ENCODE data around the gene NTM. TPM values are rescaled to one million over a fixed set of nuclear protein-coding genes. Genes with fewer than 3 reads are reported as not detected.

The NTM gene
- total RNA-seq, 1 donor from 2014 or later = 11.2 TPM

DNA sequence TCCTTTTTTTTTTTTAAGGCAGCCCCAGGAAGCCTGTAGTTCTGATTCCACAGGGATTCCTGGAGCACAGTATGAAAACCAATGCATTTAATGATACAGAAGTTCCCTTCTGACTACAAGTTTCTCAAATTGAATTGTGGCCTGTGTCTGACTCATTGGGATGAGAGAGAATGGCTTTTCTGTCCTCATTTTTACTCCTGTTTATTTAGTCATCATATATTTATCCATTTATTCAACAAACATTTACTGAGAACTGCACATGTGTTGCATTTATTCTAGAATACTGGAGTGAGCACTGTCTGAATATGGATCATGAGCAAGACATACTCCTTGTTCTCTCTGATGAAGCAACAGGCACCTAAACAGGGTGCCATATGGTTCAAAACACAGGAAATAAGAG lies 231.2 kb downstream of the NTM start:
- no peak for DNase-seq (ENCODE audit: low spot score)

DNA sequence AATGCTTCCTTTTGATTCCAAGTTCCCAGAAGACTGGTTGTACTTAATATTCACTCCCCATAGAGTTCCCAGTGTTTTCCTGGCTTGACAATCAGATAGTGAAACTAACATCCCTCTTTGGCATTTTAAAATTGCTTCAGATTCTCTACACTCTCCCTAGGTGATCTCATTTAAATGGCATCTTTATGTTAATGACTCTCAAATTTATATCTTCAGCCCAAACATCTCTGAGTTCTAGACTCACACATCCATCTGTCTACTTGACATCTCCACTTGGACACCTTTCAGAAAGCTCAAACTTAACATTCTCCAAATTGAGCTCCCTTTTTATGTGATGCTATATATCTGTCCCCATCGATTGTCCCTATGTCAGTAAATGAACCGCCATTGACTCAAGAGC lies 232.0 kb downstream of the NTM start:
- no peak for DNase-seq (ENCODE audit: low spot score)

DNA sequence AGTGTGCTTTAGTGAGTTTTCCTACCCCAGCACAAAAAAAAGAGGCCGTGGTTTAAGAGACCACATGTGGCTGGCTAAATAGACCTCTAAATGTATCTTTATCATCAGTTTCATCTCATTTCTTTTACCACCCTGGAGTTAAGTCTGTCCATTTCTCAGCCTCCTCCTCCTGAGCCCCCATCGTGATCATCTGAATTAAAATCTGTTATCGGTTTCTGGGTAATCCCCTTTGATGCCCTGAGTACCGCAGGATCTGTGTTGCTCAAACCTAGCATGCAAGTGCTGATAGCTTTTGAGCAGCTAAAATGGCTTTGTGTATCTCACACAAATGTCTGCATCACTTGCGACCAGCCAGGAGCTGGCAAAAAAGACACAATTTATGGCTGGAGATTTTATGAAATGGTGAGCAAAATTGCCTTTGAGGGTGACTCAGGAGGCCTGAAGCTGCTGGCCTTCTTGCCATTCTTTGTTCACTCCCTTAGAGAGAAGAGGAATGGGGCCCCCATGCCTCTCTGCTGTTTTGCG lies 236.5 kb downstream of the NTM start:
- no peak for DNase-seq (ENCODE audit: low spot score)

DNA sequence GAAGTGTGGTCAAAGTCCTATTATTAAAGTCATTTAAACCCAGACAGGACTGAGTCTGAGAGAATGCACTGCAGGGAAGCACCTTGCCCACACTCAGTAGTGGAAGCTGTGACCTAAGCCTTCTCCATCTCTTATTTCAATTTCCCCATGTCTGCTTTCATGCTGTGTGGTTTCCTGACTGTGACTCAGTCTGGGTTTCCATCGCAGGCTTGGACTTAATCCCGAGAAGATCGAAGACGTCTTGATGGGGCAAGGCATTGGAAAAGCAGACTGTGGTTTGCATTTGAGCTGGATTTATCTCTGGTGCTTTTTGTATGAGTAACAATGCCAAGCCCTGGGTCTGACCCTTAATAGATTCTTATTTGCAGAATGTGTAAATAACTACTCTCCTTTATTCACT lies 238.9 kb downstream of the NTM start:
- no peak for DNase-seq (ENCODE audit: low spot score)

DNA sequence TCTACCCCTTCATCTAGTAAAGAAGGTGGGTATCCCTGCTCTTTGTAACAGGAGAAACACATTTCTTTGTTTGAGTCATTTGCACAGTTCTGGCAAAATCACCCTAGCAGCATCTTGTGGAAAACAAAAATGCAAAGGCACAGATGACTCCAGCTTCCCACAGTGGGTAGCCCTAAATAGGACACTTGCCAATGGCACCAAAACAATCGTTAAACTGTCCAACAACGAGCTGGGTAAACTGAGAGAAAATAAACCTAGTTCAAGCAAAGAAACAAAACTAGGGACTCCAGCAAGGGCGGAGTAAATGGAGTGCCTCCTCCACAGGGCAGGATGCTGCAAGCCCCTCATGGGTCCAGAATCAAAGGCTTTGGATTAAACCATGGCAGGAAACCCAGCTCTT lies 239.5 kb downstream of the NTM start:
- no peak for DNase-seq (ENCODE audit: low spot score)

DNA sequence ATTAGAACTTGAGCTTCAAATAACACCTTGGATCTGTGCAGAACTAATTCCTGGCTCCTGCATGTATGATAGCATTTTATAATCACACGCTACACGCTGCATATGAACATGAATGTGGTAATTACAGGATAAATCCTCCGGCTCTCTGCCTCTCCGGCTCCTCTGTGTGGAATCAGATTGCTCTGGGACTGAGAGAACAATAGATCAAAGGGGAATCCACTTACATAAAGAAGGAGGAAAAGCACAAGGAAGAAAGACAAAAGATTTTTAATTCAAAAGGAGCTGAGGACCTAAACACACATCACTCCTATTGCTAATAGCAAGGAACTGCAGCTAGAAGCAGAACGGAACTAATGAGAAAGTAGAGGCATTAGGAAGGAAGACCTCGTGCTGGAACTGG lies 240.9 kb downstream of the NTM start:
- DNase-seq (ENCODE audit: low spot score) = no peak

DNA sequence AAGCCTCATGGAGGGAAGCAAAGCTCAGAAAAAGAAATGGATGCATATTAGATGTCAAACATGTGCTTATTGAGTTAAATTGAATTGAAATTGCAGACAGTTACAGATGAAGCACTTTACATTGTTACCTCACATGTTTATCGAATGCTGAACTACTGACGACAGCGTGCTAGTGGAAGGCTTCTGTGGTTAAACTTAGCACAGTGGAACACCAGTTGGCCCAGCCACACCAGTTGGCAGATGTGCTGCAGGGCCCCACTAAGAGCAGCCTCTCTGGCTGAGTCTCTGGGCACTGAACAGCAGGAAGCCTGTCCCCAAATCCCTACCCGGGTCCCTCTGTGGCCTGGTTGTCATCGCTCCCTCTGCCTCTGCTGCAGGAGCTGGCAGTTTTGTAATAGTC lies 242.1 kb downstream of the NTM start:
- no peak for DNase-seq (ENCODE audit: low spot score)

DNA sequence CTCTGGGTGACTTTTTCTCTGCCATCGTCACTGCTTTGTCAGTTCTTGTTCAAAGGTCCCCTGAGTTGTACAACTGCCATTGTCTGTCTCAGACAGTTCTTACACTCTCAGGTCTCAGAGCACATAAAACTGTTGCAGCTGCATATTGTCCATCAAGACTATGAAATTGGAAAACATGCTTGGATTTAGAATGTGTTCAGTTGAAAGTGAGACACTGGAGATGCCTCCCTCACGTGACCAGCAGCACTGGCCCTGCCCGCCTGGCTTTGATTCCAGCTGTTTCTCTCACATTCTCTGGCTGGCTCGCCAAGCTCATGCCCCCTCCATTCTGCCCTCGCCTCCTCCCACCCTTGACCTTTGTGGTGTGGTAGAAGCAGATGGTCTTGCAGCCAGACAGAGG lies 244.2 kb downstream of the NTM start:
- no peak for DNase-seq (ENCODE audit: low spot score)

DNA sequence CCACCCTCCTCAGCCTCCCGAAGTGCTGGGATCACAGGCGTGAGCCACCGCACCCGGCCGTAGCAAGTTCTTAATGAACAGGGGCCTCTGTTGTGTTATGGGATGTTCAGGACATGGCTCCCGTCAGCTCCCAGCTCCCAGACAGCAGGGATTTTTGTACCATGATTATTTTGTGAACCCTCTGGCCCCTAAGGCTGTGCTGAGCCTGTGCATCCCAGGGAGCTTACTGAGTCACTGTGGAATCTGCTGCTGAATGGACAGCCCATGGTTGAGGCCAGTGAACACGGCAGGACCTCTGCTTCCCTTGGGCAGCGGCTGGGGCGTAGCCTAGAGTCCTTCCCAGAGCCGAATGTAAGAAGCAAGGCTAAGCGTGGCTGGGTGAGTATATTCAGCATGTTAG lies 245.2 kb downstream of the NTM start:
- no peak for DNase-seq (ENCODE audit: low spot score)

DNA sequence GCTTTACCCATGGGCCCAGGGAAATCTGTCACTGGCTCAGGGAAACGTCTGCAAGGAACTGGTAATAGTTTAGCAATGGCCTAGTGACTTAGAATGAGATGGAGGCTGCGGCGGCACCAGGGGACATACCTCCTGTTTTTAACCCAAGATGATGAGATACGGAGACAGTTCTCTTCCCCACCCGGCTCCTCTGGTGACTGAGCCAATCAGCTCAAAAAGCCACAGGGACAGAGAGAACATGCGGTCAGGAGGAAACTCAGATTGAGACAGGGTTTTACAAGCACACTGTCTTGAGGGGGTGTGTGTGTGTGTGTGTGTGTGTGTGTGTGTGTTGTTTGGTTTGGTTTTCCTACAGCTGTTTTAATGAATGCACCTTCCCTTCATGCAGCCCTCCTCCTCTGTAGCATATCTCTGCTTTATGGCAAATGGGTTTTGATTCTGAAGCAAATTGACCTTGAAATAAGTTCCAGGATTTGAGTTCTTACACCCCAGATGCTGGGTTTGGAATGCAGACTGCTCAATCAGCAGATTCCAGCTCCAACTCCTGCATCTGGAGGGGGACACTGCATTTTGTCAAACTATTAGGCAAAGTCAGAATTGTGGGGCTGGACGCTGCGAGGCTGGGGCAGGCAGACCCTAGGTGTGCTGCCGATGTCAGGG lies 246.2 kb downstream of the NTM start:
- no peak for DNase-seq (ENCODE audit: low spot score)

DNA sequence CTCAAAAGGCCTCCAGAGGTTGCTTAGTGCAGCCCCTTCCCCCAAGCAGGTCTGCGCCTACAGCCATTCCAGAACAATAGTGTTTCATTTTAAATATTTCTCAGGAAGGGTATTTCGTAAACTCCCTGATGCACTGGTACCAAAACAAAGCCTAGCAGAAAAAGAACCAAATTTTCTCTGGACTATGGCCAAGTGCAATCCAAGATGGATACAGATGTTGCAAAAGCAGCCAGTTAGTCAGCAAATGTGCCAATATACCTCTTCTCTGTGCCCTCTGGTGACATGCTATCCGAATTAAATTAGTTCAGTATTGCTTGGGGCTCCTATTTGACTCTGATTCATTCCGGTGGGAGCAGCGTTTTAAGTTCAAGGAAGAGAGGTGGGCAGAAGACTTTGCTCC lies 247.8 kb downstream of the NTM start:
- DNase-seq (ENCODE audit: low spot score) = no peak

DNA sequence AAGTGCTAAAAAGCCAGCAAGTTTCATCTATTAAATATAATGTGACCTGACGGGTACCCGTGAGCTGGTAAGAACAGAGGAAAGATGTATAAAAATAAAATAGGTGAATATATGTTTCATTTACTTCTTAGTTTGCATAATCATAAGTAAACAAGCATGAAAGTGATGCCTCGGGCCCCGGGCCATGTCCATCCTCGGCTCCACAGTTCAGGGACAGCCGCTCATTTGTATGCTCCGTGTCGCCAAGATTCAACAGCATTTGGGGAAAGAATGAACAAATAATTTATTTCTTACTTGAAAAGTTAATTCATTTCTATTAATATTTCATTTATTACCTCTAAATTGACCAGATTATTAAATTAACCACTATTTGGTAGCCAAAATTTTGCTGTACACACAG lies 251.8 kb downstream of the NTM start:
- no peak for DNase-seq (ENCODE audit: low spot score)

DNA sequence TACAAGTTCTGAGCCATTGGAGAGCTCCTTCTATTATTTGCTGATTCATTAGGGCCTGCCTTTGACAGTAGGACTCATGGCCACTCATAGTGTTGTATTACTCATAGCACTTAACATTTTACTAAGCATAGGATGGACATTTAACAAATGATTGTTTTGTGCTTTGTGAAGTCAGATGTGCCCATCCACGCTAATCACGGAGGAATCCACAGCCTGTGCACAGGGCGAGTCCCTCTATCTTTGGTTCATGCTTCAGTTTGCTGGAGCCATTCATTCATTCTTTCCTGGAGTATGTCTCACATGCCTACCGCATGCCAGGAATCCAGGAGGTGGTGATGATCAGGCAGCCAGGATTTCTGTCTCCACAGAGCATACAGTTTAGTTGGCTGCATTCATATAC lies 254.1 kb downstream of the NTM start:
- no peak for DNase-seq (ENCODE audit: low spot score)

DNA sequence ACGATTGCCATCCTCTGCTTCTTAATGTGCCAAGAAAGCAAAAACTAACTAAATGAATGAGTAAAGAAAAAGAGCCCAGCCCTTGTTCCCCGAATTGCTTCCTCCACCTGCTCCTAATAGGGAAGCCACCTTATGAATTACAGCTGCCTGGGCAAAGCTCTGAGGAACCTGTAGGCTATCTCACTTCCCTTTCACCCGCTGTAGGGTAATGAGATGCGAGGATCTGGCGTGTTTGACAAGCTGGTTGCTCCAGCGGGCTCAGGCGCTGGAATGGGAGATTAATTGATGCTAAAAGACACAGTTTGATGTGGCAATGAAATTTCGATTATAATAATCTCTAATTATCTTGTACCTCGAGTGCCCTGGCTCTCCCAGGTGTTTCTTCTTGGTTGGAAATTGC lies 256.4 kb downstream of the NTM start:
- no peak for DNase-seq (ENCODE audit: low spot score)

DNA sequence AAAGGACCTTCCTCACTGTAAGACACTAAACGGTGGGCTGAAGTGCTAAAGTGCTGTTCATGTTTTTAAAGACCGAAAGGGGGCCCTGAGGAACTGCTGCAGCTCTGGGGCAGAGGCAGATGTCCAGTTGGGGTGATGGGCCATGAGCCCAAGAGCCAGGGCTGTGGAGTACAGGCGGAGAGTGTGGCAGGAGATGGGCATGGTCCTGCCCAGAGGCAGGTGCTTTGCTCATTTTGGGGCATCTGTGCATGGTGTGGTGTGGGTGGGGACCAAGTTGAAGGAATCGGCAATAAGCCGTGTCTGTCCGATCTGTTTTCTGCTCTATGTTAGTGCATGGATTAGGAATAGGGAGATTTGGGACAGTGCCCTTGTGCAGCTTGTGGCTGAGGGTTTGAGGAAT lies 258.3 kb downstream of the NTM start:
- no peak for DNase-seq (ENCODE audit: low spot score)

DNA sequence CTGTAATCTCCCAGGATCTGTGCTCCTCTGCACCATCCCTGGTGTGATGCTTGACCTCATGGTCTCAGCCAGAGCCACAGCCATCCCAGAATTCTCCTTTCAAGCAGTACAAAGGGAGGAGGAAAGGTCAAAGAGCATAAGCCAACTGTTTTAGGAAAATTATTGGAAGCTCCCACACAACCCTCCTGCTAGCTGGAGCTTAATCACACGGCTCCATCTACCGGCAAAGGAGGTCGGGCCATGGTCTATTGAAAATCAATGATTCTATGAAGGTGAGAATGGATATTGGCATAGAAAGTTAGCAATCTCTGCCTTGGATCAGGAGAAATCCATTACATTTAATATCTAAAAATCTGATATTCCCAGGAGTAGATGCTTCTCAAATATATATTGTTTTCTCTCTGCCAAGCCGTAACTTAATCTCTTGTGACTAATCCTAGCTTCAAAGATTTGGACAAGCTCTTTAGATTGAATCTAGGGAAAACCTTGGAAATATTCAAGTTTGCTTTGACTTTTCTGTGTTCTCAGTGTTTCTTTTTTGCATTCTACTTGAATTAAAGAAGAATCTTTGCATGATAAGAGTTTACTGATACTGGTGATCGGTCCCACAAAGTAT lies 259.6 kb downstream of the NTM start:
- no peak for DNase-seq (ENCODE audit: low spot score)

DNA sequence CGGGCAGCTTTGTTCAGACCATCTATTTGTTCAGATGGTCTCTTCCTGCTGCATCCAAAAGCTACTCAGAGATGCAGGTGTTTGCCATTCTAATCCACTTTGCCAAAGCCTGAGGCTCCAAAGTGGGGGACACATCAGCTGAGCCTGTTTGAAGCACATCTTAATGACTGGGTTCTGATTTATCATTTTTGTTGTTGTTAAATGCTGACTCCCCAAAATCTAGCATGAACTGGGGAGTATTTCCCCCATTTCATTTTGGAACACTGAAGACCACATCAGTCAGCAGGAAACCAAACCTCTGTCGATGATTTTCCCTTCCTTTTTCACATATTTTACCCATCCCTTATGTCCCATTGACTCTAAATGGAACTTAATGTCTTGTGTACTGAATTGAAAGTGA lies 262.6 kb downstream of the NTM start:
- DNase-seq (ENCODE audit: low spot score) = no peak

DNA sequence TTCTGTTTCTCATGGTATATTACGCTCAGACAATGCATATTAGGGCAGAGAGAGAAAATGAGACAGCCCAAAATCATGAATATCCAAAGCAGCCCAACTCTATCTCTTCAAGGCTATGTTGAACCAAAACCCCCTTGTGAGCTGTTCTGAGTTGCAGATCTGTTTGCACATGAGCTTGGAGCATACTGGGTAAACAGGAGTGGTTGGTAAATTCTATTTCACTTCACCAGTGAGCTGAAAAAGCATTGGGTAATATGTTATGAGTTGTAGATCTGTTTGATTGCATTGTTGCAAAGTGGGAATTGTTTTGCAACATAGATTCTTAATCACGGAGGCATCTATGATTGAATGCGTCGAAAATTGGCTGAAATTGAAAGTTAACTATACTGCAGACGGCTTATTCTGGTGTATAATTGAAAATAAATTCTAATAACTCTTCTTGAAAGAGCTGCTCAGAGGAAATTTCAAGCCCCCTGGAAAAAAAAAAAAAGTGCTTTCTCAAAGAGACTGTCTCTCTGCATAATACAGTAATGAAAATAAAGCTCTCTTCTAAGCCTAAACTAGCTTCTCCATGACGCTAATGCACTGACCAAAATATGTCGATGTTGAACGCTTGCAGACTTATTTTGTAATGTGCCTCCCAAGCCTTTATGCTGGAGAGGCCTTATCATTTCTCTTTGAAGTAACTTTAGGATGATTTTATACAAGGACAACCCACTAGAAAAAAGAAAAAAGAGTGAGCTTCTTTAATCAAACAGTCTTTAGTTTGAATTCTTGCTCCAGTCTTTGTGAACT lies 263.7 kb downstream of the NTM start:
- DNase-seq (ENCODE audit: low spot score) = no peak

DNA sequence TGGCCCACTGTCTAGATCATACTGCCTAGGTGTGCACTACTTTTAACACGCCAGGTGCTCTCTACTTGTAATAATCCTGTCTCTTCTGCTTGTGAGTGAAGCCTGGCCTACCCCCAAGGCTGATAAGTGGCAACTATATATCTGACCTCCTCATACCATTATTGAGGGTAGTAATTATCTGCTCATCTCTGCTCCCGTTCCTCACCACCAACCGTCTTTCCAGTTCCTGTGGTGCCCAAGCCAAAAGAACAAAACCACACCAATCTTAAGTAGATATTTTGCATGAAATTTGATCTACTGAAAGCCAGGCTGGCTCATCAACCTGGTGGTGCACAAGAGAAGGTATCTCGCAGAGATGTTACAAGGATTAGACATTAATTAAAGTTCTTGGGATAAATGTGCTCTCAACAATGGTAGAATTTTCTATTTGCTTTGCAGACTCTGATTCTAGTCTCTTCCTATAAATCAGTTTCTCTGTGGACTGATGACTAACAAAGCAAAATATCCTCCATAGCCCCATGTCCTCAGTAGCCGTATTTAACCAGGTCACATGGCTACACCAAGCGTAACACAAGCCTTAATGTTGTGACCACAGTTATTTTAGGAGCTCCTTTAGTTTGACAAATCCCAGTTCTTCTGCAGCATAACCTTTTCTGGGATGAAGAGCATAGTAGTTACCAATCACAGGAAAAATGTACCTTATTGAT lies 267.2 kb downstream of the NTM start:
- DNase-seq (ENCODE audit: low spot score) = no peak

DNA sequence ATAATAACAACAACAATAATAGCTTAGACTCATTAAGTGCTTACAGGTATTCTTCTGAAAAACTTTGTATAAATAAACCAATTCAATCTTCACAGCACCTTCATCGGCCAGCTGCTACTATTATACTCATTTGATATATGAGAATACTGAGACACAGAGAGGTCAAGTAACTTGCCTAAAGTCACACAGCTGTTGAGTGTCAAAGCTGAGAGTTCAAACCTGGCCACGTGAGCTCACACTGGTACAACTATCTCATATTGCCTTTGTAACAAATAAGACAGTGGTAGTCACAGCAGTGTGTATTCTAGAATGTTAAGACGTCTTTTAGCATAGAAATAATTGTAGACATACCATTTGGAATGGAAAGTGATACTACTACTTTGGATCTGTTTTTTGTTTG lies 268.5 kb downstream of the NTM start:
- no peak for DNase-seq (ENCODE audit: low spot score)

DNA sequence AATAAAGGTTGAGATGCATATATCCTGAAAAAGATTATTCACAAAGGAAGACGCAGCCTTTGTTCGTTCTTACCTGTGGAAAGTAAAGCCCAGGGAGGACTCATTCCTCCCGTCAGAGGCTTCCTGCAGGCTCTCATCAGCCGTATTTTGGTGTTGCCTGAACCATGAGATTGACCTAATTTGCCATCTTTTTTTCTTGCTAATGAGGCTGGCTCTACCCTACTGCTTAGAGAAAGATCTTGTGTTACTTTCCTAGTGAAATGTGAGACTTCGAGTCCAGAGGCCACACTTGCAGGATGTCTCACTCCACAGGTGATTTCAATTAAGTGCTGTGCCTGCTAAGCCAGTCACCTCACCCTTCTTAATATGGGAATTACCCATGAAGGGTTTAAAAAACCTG lies 269.9 kb downstream of the NTM start:
- no peak for DNase-seq (ENCODE audit: low spot score)

DNA sequence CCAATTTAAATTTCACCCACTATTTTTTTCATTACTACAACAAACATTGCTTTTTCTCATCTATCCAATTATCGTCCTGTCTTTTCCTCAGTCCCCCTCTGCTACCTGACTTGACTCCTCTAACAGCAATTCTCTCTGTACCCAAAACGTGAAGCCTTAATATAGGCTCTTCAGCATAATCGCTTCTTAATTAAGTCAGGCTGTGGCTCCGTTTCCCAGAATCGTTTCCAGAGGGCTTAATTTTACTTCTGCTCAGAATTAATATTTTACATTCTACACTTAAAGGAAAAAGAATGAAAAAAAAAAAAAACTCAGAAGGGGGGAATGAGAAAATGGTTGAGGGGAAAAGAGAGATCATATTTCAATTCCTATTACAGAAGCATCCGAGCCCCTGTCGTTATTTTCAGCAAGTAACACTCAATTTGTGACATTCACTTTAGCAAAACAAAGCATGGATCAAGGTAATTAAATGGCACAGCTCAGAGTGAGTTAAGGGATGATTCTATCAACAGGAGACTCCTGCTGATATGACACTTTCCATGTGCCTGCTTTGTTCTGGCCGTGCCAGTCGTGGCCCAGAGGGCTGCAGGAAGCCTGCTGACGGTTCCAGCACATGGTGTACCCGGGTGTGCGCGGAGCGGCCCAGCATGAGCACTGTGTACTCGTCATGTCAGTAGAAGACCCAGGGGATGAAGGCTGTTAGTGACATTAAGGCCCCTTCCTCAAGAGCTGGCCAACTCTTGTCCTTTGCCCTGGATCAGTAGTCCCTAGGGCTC lies 272.5 kb downstream of the NTM start:
- no peak for DNase-seq (ENCODE audit: low spot score)
